HepG2 (cell line): ENCODE measurements around the gene PRDX3. TPM values are rescaled to one million over a fixed set of nuclear protein-coding genes. Genes with fewer than 3 reads are reported as not detected.

ENCODE experiments used
- CEBPG ChIP-seq: IDR thresholded peaks from 2 replicates; pipeline ENCODE4 v1.6.1; 2016
- GLMP ChIP-seq: sonication (generic); formaldehyde crosslinking; IDR thresholded peaks from 2 replicates; pipeline ENCODE4 v1.9.0; 2021; ENCODE audit warnings: missing genetic modification reagents, mild to moderate bottlenecking, borderline replicate concordance
- GRHL1 ChIP-seq: sonication (generic); formaldehyde crosslinking; conservative IDR thresholded peaks from 2 replicates; pipeline ENCODE4 v1.8.0; 2022; ENCODE audit warnings: missing genetic modification reagents
- HMGXB3 ChIP-seq: sonication (generic); formaldehyde crosslinking; IDR thresholded peaks from 2 replicates; pipeline ENCODE4 v1.4.0; 2020; ENCODE audit warnings: missing genetic modification reagents, borderline replicate concordance
- HNF4A ChIP-seq: sonication (generic); formaldehyde crosslinking; IDR thresholded peaks from 2 replicates; pipeline ENCODE4 v1.4.0; 2020; ENCODE audit warnings: missing genetic modification reagents
- HNF4G ChIP-seq, 2 experiments: sonication (generic) in 1 of 2; formaldehyde crosslinking in 1 of 2; IDR thresholded peaks; 2 replicates each; pipeline versions ENCODE4 v1.4.0 to v1.6.1; 2011 to 2020; ENCODE audit warnings: borderline replicate concordance in 2 of 2, low read depth in 2 of 2, mild to moderate bottlenecking in 2 of 2, low read length in 1 of 2, missing genetic modification reagents in 1 of 2, moderate library complexity in 1 of 2
- LCORL ChIP-seq, 2 experiments: fragments of 450-650 bp in 1 of 2; sonication (generic) in 1 of 2; formaldehyde crosslinking in 1 of 2; IDR thresholded peaks; 2 replicates each; pipeline versions ENCODE4 v1.5.0 to v1.6.1; 2017 to 2020; ENCODE audit warnings: antibody characterized with exemption in 1 of 2, missing genetic modification reagents in 1 of 2
- MTA3 ChIP-seq: sonication (generic); formaldehyde crosslinking; IDR thresholded peaks from 2 replicates; pipeline ENCODE4 v1.4.0; 2020; ENCODE audit warnings: missing genetic modification reagents
- NR2F6 ChIP-seq, 2 experiments: IDR thresholded peaks; 2 replicates each; pipeline ENCODE4 v1.6.1; 2016; ENCODE audit warnings: antibody characterized with exemption in 1 of 2, mild to moderate bottlenecking in 1 of 2
- PPARG ChIP-seq: conservative IDR thresholded peaks from 2 replicates; pipeline ENCODE4 v1.6.1; 2016; ENCODE audit warnings: missing biosample characterization, missing genetic modification reagents
- PRDM4 ChIP-seq: sonication (generic); formaldehyde crosslinking; IDR thresholded peaks from 2 replicates; pipeline ENCODE4 v1.9.0; 2021; ENCODE audit warnings: missing genetic modification reagents, borderline replicate concordance
- RBM22 ChIP-seq: fragments of 200-400 bp; formaldehyde crosslinking; optimal IDR thresholded peaks from 2 replicates; pipeline ENCODE3; 2017; ENCODE audit warnings: mild to moderate bottlenecking, low read length, moderate library complexity
- SALL2 ChIP-seq: sonication (generic); formaldehyde crosslinking; IDR thresholded peaks from 2 replicates; pipeline ENCODE4 v1.8.1; 2023; ENCODE audit warnings: mild to moderate bottlenecking, missing genetic modification reagents, inconsistent platforms
- TGIF2 ChIP-seq: IDR thresholded peaks from 2 replicates; pipeline ENCODE4 v1.6.1; 2016; ENCODE audit warnings: control low read depth, missing compliant biosample characterization
- ZBTB33 ChIP-seq: sonication (generic); formaldehyde crosslinking; IDR thresholded peaks from 2 replicates; pipeline ENCODE4 v1.4.0; 2020; ENCODE audit warnings: missing genetic modification reagents
- ZNF33B ChIP-seq: sonication (generic); formaldehyde crosslinking; IDR thresholded peaks from 2 replicates; pipeline ENCODE4 v1.5.1; 2020; ENCODE audit warnings: mild to moderate bottlenecking, missing genetic modification reagents
- ZNF484 ChIP-seq: sonication (generic); formaldehyde crosslinking; IDR thresholded peaks from 2 replicates; pipeline ENCODE4 v1.5.1; 2020; ENCODE audit warnings: mild to moderate bottlenecking, low read depth, missing genetic modification reagents, borderline replicate concordance
- polyA plus RNA-seq, 8 experiments: library from polyadenylated mRNA; depleted of rRNA in 3 of 8; stranded (reverse) in 7 of 8; unstranded in 1 of 8; fragments of >200 nt; fragmentation: Illumina TruSeq in 4 of 8; extraction: Trizol in 4 of 8; gene quantifications; 2 replicates each; pipeline versions ENCODE4 v1.2.1 to v1.2.3, GENCODE V29; 2011 to 2016; ENCODE audit warnings: low read depth in 4 of 8, missing spikeins in 1 of 8, mixed read lengths in 1 of 8; ENCODE audit not compliant: insufficient read depth in 1 of 8
- total RNA-seq, 5 experiments: library from RNA; depleted of rRNA; stranded (reverse); fragments of >200 nt; fragmentation: Illumina TruSeq; extraction: Trizol; gene quantifications; 2 replicates each; pipeline ENCODE4 v1.2.3, GENCODE V29; 2016; ENCODE audit warnings: low read depth in 1 of 5

PRDX3 gene
- total and polyA plus RNA-seq, 2 of the 13 experiments (the other 11 are each of a cell fraction or from before 2014, with no cell fraction given): 407 to 565 TPM

GRCh38 chr10:119120413-119120867, 58.2 kb downstream of the PRDX3 start (continued):
- TF ChIP-seq PRDM4 (no peak), PPARG (CRISPR knock-in tag) (peak; percentile 76), GLMP (CRISPR knock-in tag) (no peak), ZBTB33 (CRISPR knock-in tag) (peak; percentile 32; the same call in 1 of the 2 replicates), HNF4G (IDR thresholded peaks at IDR 0.05; ENCODE audit: borderline replicate concordance, low read depth, low read length) (peak; percentile 94), HNF4G (CRISPR knock-in tag; IDR thresholded peaks at IDR 0.05; ENCODE audit: borderline replicate concordance, low read depth) (peak; percentile 67; the same call in 1 of the 2 replicates), CEBPG (CRISPR knock-in tag) (peak; percentile 89), RBM22 (no peak), TGIF2 (CRISPR knock-in tag) (0 out of 2 replicates have a peak, but pooled peaks have one; percentile 55), SALL2 (CRISPR knock-in tag) (0 out of 2 replicates have a peak, but pooled peaks have one; percentile 53), HMGXB3 (CRISPR knock-in tag) (no peak), ZNF33B (CRISPR knock-in tag) (no peak), HNF4A (CRISPR knock-in tag) (peak; percentile 98), MTA3 (CRISPR knock-in tag) (no peak), LCORL (IDR thresholded peaks at IDR 0.05) (peak; percentile 79; the same call in 1 of the 2 replicates), LCORL (CRISPR knock-in tag; IDR thresholded peaks at IDR 0.05) (peak; percentile 96), ZNF484 (CRISPR knock-in tag) (no peak), GRHL1 (CRISPR knock-in tag) (no peak), NR2F6 (IDR thresholded peaks at IDR 0.05) (peak; percentile 73), NR2F6 (CRISPR knock-in tag; IDR thresholded peaks at IDR 0.05) (peak; percentile 65; the same call in 1 of the 2 replicates)
